ENCODE data around the gene CCNL1.
"Not testable (repeated sequence)": the region's sequence is repeated elsewhere in the genome, so short reads cannot be mapped to it uniquely, and the experiment has no call there.

CCNL1 gene

GRCh38 chr3:157167371-157168042, 7.6 kb upstream of the CCNL1 start:
- DNase-seq = no peak

- no peak for DNase-seq
These were observed 6.6 kb upstream of the CCNL1 start for GRCh38 chr3:157166561-157166960.

GRCh38 chr3:157166115-157166514, 6.2 kb upstream of the CCNL1 start:
- no peak for DNase-seq

GRCh38 chr3:157163217-157163953, 3.4 kb upstream of the CCNL1 start:
- DNase-seq = no peak

GRCh38 chr3:157162620-157163019, 2.7 kb upstream of the CCNL1 start:
- not testable (repeated sequence) for DNase-seq

GRCh38 chr3:157160658-157161424, 894 bp upstream of the CCNL1 start:
- DNase-seq = peak; percentile 33

GRCh38 chr3:157159037-157159761, 748 bp downstream of the CCNL1 start:
- no peak for DNase-seq

- no peak for DNase-seq
These were observed 2.1 kb downstream of the CCNL1 start for GRCh38 chr3:157157836-157158235.

- DNase-seq = no peak
These were observed 2.9 kb downstream of the CCNL1 start for GRCh38 chr3:157156837-157157635.

- DNase-seq = no peak
These were observed 4.4 kb downstream of the CCNL1 start for GRCh38 chr3:157155591-157155990.

GRCh38 chr3:157154563-157155330, 5.2 kb downstream of the CCNL1 start:
- no peak for DNase-seq

- DNase-seq = no peak
These were observed 7.0 kb downstream of the CCNL1 start for GRCh38 chr3:157152930-157153329.

- no peak for DNase-seq
These were observed 7.5 kb downstream of the CCNL1 start for GRCh38 chr3:157152438-157152837.

- DNase-seq = no peak
These were observed 8.3 kb downstream of the CCNL1 start for GRCh38 chr3:157151627-157152026.

- DNase-seq = no peak
These were observed 8.8 kb downstream of the CCNL1 start for GRCh38 chr3:157151151-157151550.

- DNase-seq = no peak
These were observed 10.7 kb downstream of the CCNL1 start for GRCh38 chr3:157149136-157149696.

- no peak for DNase-seq
These were observed 11.6 kb downstream of the CCNL1 start for GRCh38 chr3:157148196-157148889.

- no peak for DNase-seq
These were observed 12.7 kb downstream of the CCNL1 start for GRCh38 chr3:157147099-157147803.

GRCh38 chr3:157145606-157146322, 14.2 kb downstream of the CCNL1 start:
- DNase-seq = no peak
